GDM1 (cell line): ENCODE measurements around the gene ECI2.

ENCODE experiments used
- DNase-seq: peaks from one replicate; lab custom pipeline; 2025; lab: John Stamatoyannopoulos, UW

ECI2 gene

GRCh38 chr6:4134841-4135664, at the start of gene ECI2:
TSS of gene ECI2 (minus strand) at chr6:4135575. CDS start at chr6:4135560, 15 bp downstream.
- DNase-seq: no peak

- DNase-seq: no peak
Observed at GRCh38 chr6:4180652-4181255, 45.4 kb upstream of the ECI2 start.

GRCh38 chr6:4179960-4180651, 44.7 kb upstream of the ECI2 start:
- DNase-seq: no peak

- DNase-seq: no peak
Observed at GRCh38 chr6:4178737-4179333, 43.5 kb upstream of the ECI2 start.

- DNase-seq: no peak
Observed at GRCh38 chr6:4176907-4177306, 41.5 kb upstream of the ECI2 start.

- no peak for DNase-seq
Observed at GRCh38 chr6:4174042-4174441, 38.7 kb upstream of the ECI2 start.

GRCh38 chr6:4172368-4172767, 37.0 kb upstream of the ECI2 start:
- DNase-seq: no peak

- DNase-seq: no peak
Observed at GRCh38 chr6:4170297-4170696, 34.9 kb upstream of the ECI2 start.

GRCh38 chr6:4169028-4169789, 33.8 kb upstream of the ECI2 start:
- no peak for DNase-seq

- no peak for DNase-seq
Observed at GRCh38 chr6:4167833-4168232, 32.5 kb upstream of the ECI2 start.

GRCh38 chr6:4167123-4167522, 31.7 kb upstream of the ECI2 start:
- no peak for DNase-seq

- no peak for DNase-seq
Observed at GRCh38 chr6:4164456-4164855, 29.1 kb upstream of the ECI2 start.

GRCh38 chr6:4164117-4164442, 28.7 kb upstream of the ECI2 start:
- DNase-seq: no peak

- DNase-seq: no peak
Observed at GRCh38 chr6:4163408-4164116, 28.2 kb upstream of the ECI2 start.

GRCh38 chr6:4162370-4162769, 27.0 kb upstream of the ECI2 start:
- DNase-seq: no peak

GRCh38 chr6:4159491-4159890, 24.1 kb upstream of the ECI2 start:
- no peak for DNase-seq

GRCh38 chr6:4157506-4157905, 22.1 kb upstream of the ECI2 start:
- no peak for DNase-seq

GRCh38 chr6:4155848-4156466, 20.6 kb upstream of the ECI2 start:
- peak; percentile 66 for DNase-seq

- DNase-seq: no peak
Observed at GRCh38 chr6:4153514-4153985, 18.2 kb upstream of the ECI2 start.

GRCh38 chr6:4145083-4145482, 9.7 kb upstream of the ECI2 start:
- no peak for DNase-seq

GRCh38 chr6:4139272-4139671, 3.9 kb upstream of the ECI2 start:
- DNase-seq: no peak
